ENCODE data around the gene BRD1. TPM values are rescaled to one million over a fixed set of nuclear protein-coding genes. Genes with fewer than 3 reads are reported as not detected.

Gene BRD1
- polyA plus RNA-seq, 3 donors: 0.61 to 13.8 (median 0.86) TPM

- H3K27ac ChIP-seq (ENCODE audit: low read depth in 1 of 2, low read length in 2 of 2): no peak overlapping the region
- H3K9ac ChIP-seq (ENCODE audit: insufficient read depth, low read length, poor library complexity, severe bottlenecking): no peak overlapping the region
- H2AFZ ChIP-seq (ENCODE audit: insufficient read depth, low read depth, low read length, poor library complexity, severe bottlenecking): no peak overlapping the region
- no peaks in the 10 kb centered on the region for H3K27me3 ChIP-seq (ENCODE audit: control insufficient read depth in 2 of 2, insufficient read depth in 2 of 2, low read length in 2 of 2)
- Mint-ChIP-seq H3K4me3 (no peak overlapping the region), H3K9me3 (no peaks in the 10 kb centered on the region), H3K27ac (peak overlapping the region in 1 of 7 donors; percentile 24), H3K4me1 (peaks cover 17% of the 10 kb centered on the region), H3K36me3 (peaks cover 50 to 67% of the 10 kb centered on the region in 2 donors), H3K27me3 (ENCODE audit: low read depth in 3 of 3) (no peaks in the 10 kb centered on the region)
- no peak overlapping the region for H3K4me3 ChIP-seq (replicated peaks in 1 of 3; ENCODE audit: low read depth in 2 of 3, low read length in 3 of 3)
- no peak for TF ChIP-seq CTCF (IDR thresholded peaks at IDR 0.05)
- peaks cover 98% of the 10 kb centered on the region for H4K20me1 ChIP-seq (ENCODE audit: insufficient read depth, low read length)
- no peaks in the 10 kb centered on the region for H3K9me3 ChIP-seq (replicated peaks in 1 of 2; ENCODE audit: control insufficient read depth in 1 of 2, insufficient read depth in 1 of 2, low read length in 2 of 2)
- DNase-seq: no peak
- WGBS (ENCODE audit: insufficient coverage): 98% methylated on average over 25 of the region's 28 CpGs
- peaks cover 95% of the 10 kb centered on the region for H3K79me2 ChIP-seq (ENCODE audit: insufficient read depth, low read length)
- intact Hi-C loops (cut with micrococcal nuclease): no loop called here
- peaks cover 53 to 79% of the 10 kb centered on the region in 2 donors for H3K36me3 ChIP-seq (replicated peaks in 1 of 2; ENCODE audit: control insufficient read depth in 1 of 2, insufficient read depth in 2 of 2, low read length in 2 of 2)
- no peak overlapping the region for H3K4me2 ChIP-seq (replicated peaks; ENCODE audit: extremely low read depth, low read length, poor library complexity, severe bottlenecking)
- H3K4me1 ChIP-seq (ENCODE audit: control insufficient read depth in 1 of 2, insufficient read depth in 2 of 2, low read length in 2 of 2): peaks cover 5 to 11% of the 10 kb centered on the region in 2 donors
Measured at GRCh38 chr22:49803737-49804375, 23.8 kb downstream of the BRD1 start.

- Histone ChIP-seq H3K4me1 (ENCODE audit: control insufficient read depth in 1 of 2, insufficient read depth in 2 of 2, low read length in 2 of 2) (peaks cover 3 to 4% of the 10 kb centered on the region in 2 donors), H3K9ac (ENCODE audit: insufficient read depth, low read length, poor library complexity, severe bottlenecking) (no peak overlapping the region), H3K79me2 (ENCODE audit: insufficient read depth, low read length) (peaks cover 88% of the 10 kb centered on the region), H4K20me1 (ENCODE audit: insufficient read depth, low read length) (peaks cover 98% of the 10 kb centered on the region), H3K27ac (ENCODE audit: low read depth in 1 of 2, low read length in 2 of 2) (no peak overlapping the region), H3K36me3 (replicated peaks in 1 of 2; ENCODE audit: control insufficient read depth in 1 of 2, insufficient read depth in 2 of 2, low read length in 2 of 2) (peaks cover 61 to 86% of the 10 kb centered on the region in 2 donors), H3K4me3 (replicated peaks in 1 of 3; ENCODE audit: low read depth in 2 of 3, low read length in 3 of 3) (no peak overlapping the region), H3K9me3 (replicated peaks in 1 of 2; ENCODE audit: control insufficient read depth in 1 of 2, insufficient read depth in 1 of 2, low read length in 2 of 2) (no peaks in the 10 kb centered on the region), H3K4me2 (replicated peaks; ENCODE audit: extremely low read depth, low read length, poor library complexity, severe bottlenecking) (no peak overlapping the region), H3K27me3 (ENCODE audit: control insufficient read depth in 2 of 2, insufficient read depth in 2 of 2, low read length in 2 of 2) (no peaks in the 10 kb centered on the region), H2AFZ (ENCODE audit: insufficient read depth, low read depth, low read length, poor library complexity, severe bottlenecking) (no peak overlapping the region)
- 96% methylated on average over 18 of the region's 18 CpGs for WGBS (ENCODE audit: insufficient coverage)
- Mint-ChIP-seq H3K9me3 (no peaks in the 10 kb centered on the region), H3K4me1 (peaks cover 10% of the 10 kb centered on the region), H3K27ac (peak overlapping the region in 1 of 7 donors; percentile 26), H3K27me3 (ENCODE audit: low read depth in 3 of 3) (no peaks in the 10 kb centered on the region), H3K36me3 (peaks cover 53 to 73% of the 10 kb centered on the region in 2 donors), H3K4me3 (no peak overlapping the region)
- intact Hi-C loops (cut with micrococcal nuclease): no loop called here
- no peak for DNase-seq
- TF ChIP-seq CTCF (IDR thresholded peaks at IDR 0.05): no peak
Measured at GRCh38 chr22:49803134-49803533, 24.5 kb downstream of the BRD1 start.

All from CD14-positive monocyte (primary cell).